IMR-90 (cell line): ENCODE results near the gene CAVIN2. TPM values are rescaled to one million over a fixed set of nuclear protein-coding genes. Genes with fewer than 3 reads are reported as not detected.

Experiments
- ATAC-seq: fragments of 200-7000 bp; cut with Tn5 transposase; 2 replicates; pipeline ENCODE4 v1.9.1; 2020; ENCODE audit warnings: low read depth, mild to moderate bottlenecking, moderate library complexity
- BruUV-seq: library from RNA; stranded (reverse); fragments of 400-500 nt; replicated peaks from 2 replicates; lab custom pipeline; 2021; lab: Mats Ljungman, UMichigan
- CTCF ChIA-PET: fragments of 300-600 bp; formaldehyde crosslinking; extraction: SDS; loops from one replicate; lab custom pipeline; 2021; ENCODE audit warnings: antibody characterized with exemption; lab: Yijun Ruan, JAX
- POLR2A ChIA-PET: fragments of 300-600 bp; sonication (Branson Sonifier 250); formaldehyde crosslinking; loops from one replicate; lab custom pipeline; 2022; ENCODE audit warnings: antibody characterized with exemption; ENCODE audit not compliant: unreplicated experiment; lab: Charles Lee
- DNase-seq: peaks from one replicate; pipeline ENCODE4 v3.0.0; 2013
- H2AFZ ChIP-seq: replicated peaks from 2 replicates; pipeline ENCODE3; 2013; ENCODE audit warnings: low read length, mild to moderate bottlenecking; ENCODE audit not compliant: poor library complexity
- H2AK5ac ChIP-seq: 2 replicates; pipeline ENCODE4 v1.6.1; 2013; ENCODE audit warnings: low read depth, low read length, inconsistent platforms
- H2AK9ac ChIP-seq: replicated peaks from 2 replicates; pipeline ENCODE3; 2013; ENCODE audit warnings: mild to moderate bottlenecking, low read depth, low read length, moderate library complexity; ENCODE audit not compliant: poor library complexity
- H2BK120ac ChIP-seq: 2 replicates; pipeline ENCODE4 v1.6.1; 2013; ENCODE audit warnings: low read depth, low read length, inconsistent platforms
- H2BK15ac ChIP-seq: 3 replicates; pipeline ENCODE4 v1.6.1; 2013; ENCODE audit warnings: low read depth, low read length, inconsistent platforms
- H2BK20ac ChIP-seq: 2 replicates; pipeline ENCODE4 v1.6.1; 2013; ENCODE audit warnings: low read depth, mild to moderate bottlenecking, inconsistent platforms, low read length, moderate library complexity
- H2BK5ac ChIP-seq: 2 replicates; pipeline ENCODE4 v1.6.1; 2013; ENCODE audit warnings: mild to moderate bottlenecking, low read depth, low read length, inconsistent platforms; ENCODE audit not compliant: poor library complexity, severe bottlenecking
- H3K14ac ChIP-seq: replicated peaks from 2 replicates; pipeline ENCODE4 v1.6.1; 2013; ENCODE audit warnings: low read depth, low read length, inconsistent platforms
- H3K18ac ChIP-seq: 2 replicates; pipeline ENCODE4 v1.6.1; 2013; ENCODE audit warnings: low read depth, low read length, control low read depth
- H3K23ac ChIP-seq: 2 replicates; pipeline ENCODE4 v1.6.1; 2013; ENCODE audit warnings: low read depth, low read length, inconsistent platforms
- H3K27ac ChIP-seq: 2 replicates; pipeline ENCODE4 v1.5.1; 2013; ENCODE audit warnings: mild to moderate bottlenecking, control low read depth, low read length; ENCODE audit not compliant: insufficient read depth
- H3K27me3 ChIP-seq: 2 replicates; pipeline ENCODE4 v1.6.1; 2013; ENCODE audit warnings: low read length; ENCODE audit not compliant: control insufficient read depth, insufficient read depth
- H3K36me3 ChIP-seq: 2 replicates; pipeline ENCODE4 v1.6.1; 2013; ENCODE audit warnings: low read length, mixed read lengths; ENCODE audit not compliant: control insufficient read depth, insufficient read depth
- H3K4ac ChIP-seq: 2 replicates; pipeline ENCODE4 v1.6.1; 2013; ENCODE audit warnings: low read depth, low read length, inconsistent platforms
- H3K4me1 ChIP-seq: 2 replicates; pipeline ENCODE4 v1.6.1; 2013; ENCODE audit warnings: low read length, mixed read lengths; ENCODE audit not compliant: control insufficient read depth, insufficient read depth
- H3K4me2 ChIP-seq: 2 replicates; pipeline ENCODE4 v1.6.1; 2013; ENCODE audit warnings: low read depth, mild to moderate bottlenecking, control low read depth, low read length, moderate library complexity
- H3K4me3 ChIP-seq: 2 replicates; pipeline ENCODE4 v1.5.1; 2013; ENCODE audit warnings: low read depth, mild to moderate bottlenecking, control low read depth, low read length, moderate library complexity; ENCODE audit not compliant: insufficient read depth
- H3K56ac ChIP-seq: 2 replicates; pipeline ENCODE4 v1.6.1; 2013; ENCODE audit warnings: low read length, inconsistent platforms; ENCODE audit not compliant: insufficient read depth; ENCODE audit errors: extremely low read depth
- H3K79me1 ChIP-seq, 2 experiments: 2 replicates each; pipeline ENCODE4 v1.6.1; 2013; ENCODE audit warnings: low read length in 2 of 2, inconsistent platforms in 1 of 2, low read depth in 1 of 2
- H3K9ac ChIP-seq: 2 replicates; pipeline ENCODE4 v1.6.1; 2013; ENCODE audit warnings: low read depth, low read length, control low read depth
- H3K9me1 ChIP-seq: 2 replicates; pipeline ENCODE4 v1.6.1; 2013; ENCODE audit warnings: low read length, inconsistent platforms; ENCODE audit not compliant: insufficient read depth
- H3K9me3 ChIP-seq: 2 replicates; pipeline ENCODE4 v1.6.1; 2013; ENCODE audit warnings: low read length; ENCODE audit not compliant: control insufficient read depth, insufficient read depth
- H4K20me1 ChIP-seq: 2 replicates; pipeline ENCODE4 v1.6.1; 2013; ENCODE audit warnings: low read length, inconsistent platforms; ENCODE audit not compliant: insufficient read depth
- H4K5ac ChIP-seq: 2 replicates; pipeline ENCODE4 v1.6.1; 2013; ENCODE audit warnings: mild to moderate bottlenecking, low read depth, low read length, control low read depth
- H4K8ac ChIP-seq, 2 experiments: 2 replicates each; pipeline ENCODE4 v1.6.1; 2013; ENCODE audit warnings: low read depth in 2 of 2, low read length in 2 of 2, control low read depth in 1 of 2, inconsistent platforms in 1 of 2
- H4K91ac ChIP-seq: 2 replicates; pipeline ENCODE4 v1.6.1; 2013; ENCODE audit warnings: low read depth, low read length, inconsistent platforms; ENCODE audit not compliant: insufficient read depth
- MAZ ChIP-seq: IDR thresholded peaks from 2 replicates; pipeline ENCODE4 v1.6.1; 2012; ENCODE audit warnings: low read depth, mild to moderate bottlenecking, low read length, improper control_type of control experiment, moderate library complexity, borderline replicate concordance
- POLR2A ChIP-seq: IDR thresholded peaks from 2 replicates; pipeline ENCODE4 v1.6.1; 2012; ENCODE audit warnings: mild to moderate bottlenecking, low read depth, low read length
- RCOR1 ChIP-seq: IDR thresholded peaks from 2 replicates; pipeline ENCODE4 v1.6.1; 2012; ENCODE audit warnings: mild to moderate bottlenecking, low read length, improper control_type of control experiment; ENCODE audit not compliant: insufficient replicate concordance
- WGBS, 2 experiments: methylation state at CpG; one replicate each; pipeline versions ENCODE4 v1.1.5 to v1.1.7; 2013; ENCODE audit warnings: missing lambda C conversion rate in 2 of 2; ENCODE audit not compliant: insufficient read length in 1 of 2; ENCODE audit errors: extremely low coverage in 2 of 2; 5-methylcytosine and 5-hydroxymethylcytosine counted together
- dilution Hi-C: fragments of 300-500 bp; cut with HindIII; formaldehyde crosslinking; loops from one replicate; pipeline ENCODE4 v1.14.3; 2018; ENCODE audit warnings: low sequenced_read_pairs; ENCODE audit not compliant: unreplicated experiment
- in situ Hi-C: fragments of 300-500 bp; cut with MboI; formaldehyde crosslinking; loops from 3 replicates; pipeline ENCODE4 v1.14.3; 2019; ENCODE audit warnings: low sequenced_read_pairs, inconsistent platforms, mixed read lengths
- intact Hi-C: fragments of 100-400 bp; cut with micrococcal nuclease; formaldehyde crosslinking; loops from 2 replicates; pipeline ENCODE4 v1.10.0; 2022
- polyA plus RNA-seq, 3 experiments: library from polyadenylated mRNA; depleted of rRNA; stranded (reverse); fragments of >200 nt; gene quantifications; 2 replicates each; pipeline ENCODE4 v1.2.3, GENCODE V29; 2012; ENCODE audit warnings: low replicate concordance in 1 of 3
- total RNA-seq: library from RNA; depleted of rRNA; stranded (reverse); fragments of >200 nt; gene quantifications from 2 replicates; pipeline ENCODE4 v1.2.3, GENCODE V29; 2012
- TF ChIP-seq, protein P1 (sequence below): fragments of 150-350 bp; IDR thresholded peaks from 2 replicates; pipeline ENCODE4 v1.6.1; 2017; ENCODE audit warnings: mild to moderate bottlenecking, antibody characterized with exemption, low read length, low read depth

The CAVIN2 gene
- total and polyA plus RNA-seq, 2 of the 4 experiments (the other 2 are of a cell fraction): 7.7 to 11.5 TPM

DNA sequence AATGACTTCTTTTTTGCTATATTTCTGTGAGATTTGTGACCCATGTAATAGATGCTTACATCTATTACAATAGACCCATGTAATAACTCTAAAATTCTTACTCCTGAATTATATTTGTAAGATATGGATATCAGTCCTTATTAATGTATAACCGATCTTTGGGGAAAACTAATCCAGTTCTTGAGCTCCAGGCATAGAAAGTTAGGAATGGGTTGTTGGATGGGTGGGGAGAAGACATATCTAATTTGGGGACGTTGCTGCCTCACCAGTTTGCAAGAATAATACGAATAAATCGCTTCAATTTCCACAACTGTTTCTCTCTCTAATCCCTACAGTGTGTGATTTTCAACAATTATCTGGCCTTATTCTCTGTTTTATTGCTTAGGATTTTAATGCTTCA lies 13.5 kb downstream of the CAVIN2 start:
- no peak overlapping the region for H2BK15ac ChIP-seq
- TF ChIP-seq RCOR1: no peak
- TF ChIP-seq POLR2A: no peak
- no peak for TF ChIP-seq MAZ
- TF ChIP-seq, protein P1, sequence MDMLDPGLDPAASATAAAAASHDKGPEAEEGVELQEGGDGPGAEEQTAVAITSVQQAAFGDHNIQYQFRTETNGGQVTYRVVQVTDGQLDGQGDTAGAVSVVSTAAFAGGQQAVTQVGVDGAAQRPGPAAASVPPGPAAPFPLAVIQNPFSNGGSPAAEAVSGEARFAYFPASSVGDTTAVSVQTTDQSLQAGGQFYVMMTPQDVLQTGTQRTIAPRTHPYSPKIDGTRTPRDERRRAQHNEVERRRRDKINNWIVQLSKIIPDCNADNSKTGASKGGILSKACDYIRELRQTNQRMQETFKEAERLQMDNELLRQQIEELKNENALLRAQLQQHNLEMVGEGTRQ: no peak
- no peak for ATAC-seq
- H3K56ac ChIP-seq: no peak overlapping the region
- no peak overlapping the region for H4K5ac ChIP-seq
- no peak for DNase-seq
- in situ Hi-C loops: no loop called here
- no peak overlapping the region for H3K4me2 ChIP-seq
- intact Hi-C loops: no loop called here
- no peak overlapping the region for H2AFZ ChIP-seq
- H3K23ac ChIP-seq: no peak overlapping the region
- peaks cover under 1 to 15% of the 10 kb centered on the region in 2 experiments; a peak in 3 of 4 replicates for H3K79me1 ChIP-seq
- H3K9me1 ChIP-seq: 0 out of 2 replicates have a peak, but pooled peaks cover 7% of the 10 kb centered on the region
- no peak overlapping the region for H3K9ac ChIP-seq
- H3K18ac ChIP-seq: no peak overlapping the region
- no peaks in the 10 kb centered on the region for H3K27me3 ChIP-seq
- H2AK5ac ChIP-seq: no peak overlapping the region
- H3K14ac ChIP-seq: no peak overlapping the region
- H3K4me1 ChIP-seq: peaks cover 9% of the 10 kb centered on the region
- H3K4ac ChIP-seq: no peak overlapping the region
- H4K20me1 ChIP-seq: no peaks in the 10 kb centered on the region
- POLR2A ChIA-PET: no interaction called here
- WGBS, 2 experiments: no CpG with 5 or more reads among the region's 4 CpGs
- no peak overlapping the region for H4K91ac ChIP-seq
- H3K4me3 ChIP-seq: no peak overlapping the region
- no peak overlapping the region for H2BK120ac ChIP-seq
- H3K27ac ChIP-seq: no peak overlapping the region
- peaks cover 8% of the 10 kb centered on the region for H3K36me3 ChIP-seq
- H4K8ac ChIP-seq: no peak overlapping the region
- no TSS peak for BruUV-seq
- no peak overlapping the region for H2BK5ac ChIP-seq
- no peaks in the 10 kb centered on the region for H3K9me3 ChIP-seq
- CTCF ChIA-PET: no interaction called here
- no peak overlapping the region for H2AK9ac ChIP-seq
- no peak overlapping the region for H2BK20ac ChIP-seq
- dilution Hi-C loops: no loop called here
